PC-3 (cell line): Measurements from ENCODE around the gene IL34. TPM values are rescaled to one million over a fixed set of nuclear protein-coding genes. Genes with fewer than 3 reads are reported as not detected.

Source experiments
- ATAC-seq: fragments of 200-7000 bp; cut with Tn5 transposase; 2 replicates; pipeline ENCODE4 v1.9.1; 2020; ENCODE audit warnings: mild to moderate bottlenecking, moderate library complexity
- BruUV-seq: library from RNA; stranded (reverse); fragments of 400-500 nt; replicated peaks from 2 replicates; lab custom pipeline; 2021; lab: Mats Ljungman, UMichigan
- CTCF ChIA-PET: fragments of 300-600 bp; sonication (Branson Sonifier 250); formaldehyde crosslinking; loops from one replicate; lab custom pipeline; 2022; ENCODE audit warnings: antibody characterized with exemption; lab: Charles Lee
- POLR2A ChIA-PET: fragments of 300-600 bp; sonication (Branson Sonifier 250); formaldehyde crosslinking; loops from one replicate; lab custom pipeline; 2022; ENCODE audit warnings: antibody characterized with exemption; ENCODE audit not compliant: unreplicated experiment; lab: Charles Lee
- DNase-seq: peaks from one replicate; pipeline ENCODE4 v3.0.0-alpha.2; 2015
- H2AFZ ChIP-seq: fragments of 300-600 bp; sonication (generic); 2 replicates; pipeline ENCODE4 v1.6.0; 2016; ENCODE audit warnings: antibody characterized with exemption, low read length
- H3F3A ChIP-seq: fragments of 300-600 bp; sonication (generic); one replicate; pipeline ENCODE4 v1.6.0; 2017; ENCODE audit warnings: antibody characterized with exemption, low read length, control low read depth, mild to moderate bottlenecking; ENCODE audit not compliant: unreplicated experiment
- H3K27ac ChIP-seq: fragments of 300-600 bp; sonication (generic); 2 replicates; pipeline ENCODE4 v1.5.1; 2016; ENCODE audit warnings: mild to moderate bottlenecking, low read length
- H3K27me3 ChIP-seq: fragments of 300-600 bp; sonication (generic); 2 replicates; pipeline ENCODE4 v1.6.1; 2016; ENCODE audit warnings: low read length, mixed read lengths
- H3K36me3 ChIP-seq: fragments of 300-600 bp; sonication (generic); 2 replicates; pipeline ENCODE4 v1.6.1; 2016; ENCODE audit warnings: low read depth, mixed run types, low read length, mixed read lengths
- H3K4me1 ChIP-seq: fragments of 300-600 bp; sonication (generic); 2 replicates; pipeline ENCODE4 v1.5.1; 2016; ENCODE audit warnings: low read length; ENCODE audit not compliant: insufficient read depth
- H3K4me2 ChIP-seq: fragments of 300-600 bp; sonication (generic); 2 replicates; pipeline ENCODE4 v1.6.0; 2016; ENCODE audit warnings: low read length
- H3K4me3 ChIP-seq: fragments of 300-600 bp; sonication (generic); 2 replicates; pipeline ENCODE4 v1.5.1; 2016; ENCODE audit warnings: mild to moderate bottlenecking, low read length, mixed read lengths
- H3K79me2 ChIP-seq: fragments of 300-600 bp; sonication (generic); 2 replicates; pipeline ENCODE4 v1.6.1; 2017; ENCODE audit warnings: low read length, mixed read lengths
- H3K9ac ChIP-seq: fragments of 300-600 bp; sonication (generic); 2 replicates; pipeline ENCODE4 v1.6.0; 2016; ENCODE audit warnings: mild to moderate bottlenecking, low read length
- H3K9me2 ChIP-seq: fragments of 300-600 bp; sonication (generic); replicated peaks from 2 replicates; pipeline ENCODE4 v1.6.1; 2016; ENCODE audit warnings: mixed run types, low read length, mixed read lengths
- H3K9me3 ChIP-seq: fragments of 300-600 bp; sonication (generic); 2 replicates; pipeline ENCODE4 v1.6.1; 2016; ENCODE audit warnings: low read length, mixed read lengths
- H4K20me1 ChIP-seq: fragments of 300-600 bp; sonication (generic); 2 replicates; pipeline ENCODE4 v1.6.1; 2016; ENCODE audit warnings: low read length, mixed read lengths
- EZH2 ChIP-seq: fragments of 300-600 bp; sonication (generic); IDR thresholded peaks from one replicate; pipeline ENCODE4 v1.6.1; 2017; ENCODE audit warnings: antibody characterized with exemption, mild to moderate bottlenecking, low read length; ENCODE audit not compliant: unreplicated experiment
- EZH2phosphoT487 ChIP-seq: fragments of 300-600 bp; sonication (generic); IDR thresholded peaks from 2 replicates; pipeline ENCODE4 v1.6.1; 2018; ENCODE audit warnings: mild to moderate bottlenecking, antibody characterized with exemption, low read length, borderline replicate concordance
- intact Hi-C: fragments of 100-400 bp; cut with micrococcal nuclease; formaldehyde crosslinking; loops from 2 replicates; pipeline ENCODE4 v1.9.0; 2023
- total RNA-seq: library from RNA; depleted of rRNA; stranded (reverse); fragments of >200 nt; gene quantifications from 2 replicates; pipeline ENCODE4 v1.2.3, GENCODE V29; 2014
- TF ChIP-seq, protein P1 (sequence below): fragments of 300-600 bp; sonication (generic); conservative IDR thresholded peaks from 2 replicates; pipeline ENCODE4 v1.5.1; 2017; ENCODE audit warnings: antibody characterized with exemption, low read depth, mild to moderate bottlenecking, low read length

The IL34 gene
- total RNA-seq, 1 experiment from 2014 or later: not detected

DNA sequence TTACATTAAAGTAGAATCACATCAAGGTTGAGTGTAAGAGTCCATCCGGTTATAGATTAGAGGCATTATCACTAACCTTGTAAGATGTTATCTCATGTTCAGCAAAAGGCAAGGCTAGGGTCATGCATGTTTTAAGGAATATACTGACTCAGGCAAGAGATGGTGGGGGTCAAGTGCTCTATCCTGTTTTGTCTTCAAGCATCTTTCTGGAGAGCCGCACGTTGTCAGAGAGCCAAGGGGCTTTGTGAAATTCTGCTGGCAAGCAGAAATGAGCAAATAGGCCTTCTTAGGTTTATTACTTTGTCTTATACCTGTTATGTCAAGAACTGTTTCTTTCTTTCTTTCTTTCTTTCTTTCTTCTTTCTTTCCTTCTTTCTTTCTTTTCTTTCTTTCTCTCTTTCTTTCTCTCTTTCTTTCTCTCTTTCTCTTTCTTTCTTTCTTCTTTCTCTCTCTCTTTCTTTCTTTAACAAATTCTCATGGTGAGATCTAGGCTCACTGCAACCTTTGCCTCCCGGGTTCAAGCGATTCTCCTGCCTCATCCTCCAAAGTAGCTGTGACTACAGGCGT, 47.3 kb upstream of the IL34 start:
- H3F3A ChIP-seq: no peaks in the 10 kb centered on the region
- H4K20me1 ChIP-seq: no peaks in the 10 kb centered on the region
- H3K9me2 ChIP-seq: no peaks in the 10 kb centered on the region
- no peaks in the 10 kb centered on the region for H3K4me1 ChIP-seq
- H3K9me3 ChIP-seq: no peaks in the 10 kb centered on the region
- ATAC-seq (no peak), DNase-seq (no peak)
- H3K36me3 ChIP-seq: no peaks in the 10 kb centered on the region
- BruUV-seq: no TSS peak
- no peak overlapping the region for H3K4me2 ChIP-seq
- no peak overlapping the region for H3K27ac ChIP-seq
- intact Hi-C loops: no loop called here
- no peak overlapping the region for H3K9ac ChIP-seq
- H3K79me2 ChIP-seq: no peaks in the 10 kb centered on the region
- no peak overlapping the region for H2AFZ ChIP-seq
- ChIA-PET POLR2A (no interaction called here), CTCF (no interaction called here)
- no peaks in the 10 kb centered on the region for H3K27me3 ChIP-seq
- TF ChIP-seq EZH2phosphoT487 (no peak), EZH2 (no peak)
- TF ChIP-seq, protein P1, sequence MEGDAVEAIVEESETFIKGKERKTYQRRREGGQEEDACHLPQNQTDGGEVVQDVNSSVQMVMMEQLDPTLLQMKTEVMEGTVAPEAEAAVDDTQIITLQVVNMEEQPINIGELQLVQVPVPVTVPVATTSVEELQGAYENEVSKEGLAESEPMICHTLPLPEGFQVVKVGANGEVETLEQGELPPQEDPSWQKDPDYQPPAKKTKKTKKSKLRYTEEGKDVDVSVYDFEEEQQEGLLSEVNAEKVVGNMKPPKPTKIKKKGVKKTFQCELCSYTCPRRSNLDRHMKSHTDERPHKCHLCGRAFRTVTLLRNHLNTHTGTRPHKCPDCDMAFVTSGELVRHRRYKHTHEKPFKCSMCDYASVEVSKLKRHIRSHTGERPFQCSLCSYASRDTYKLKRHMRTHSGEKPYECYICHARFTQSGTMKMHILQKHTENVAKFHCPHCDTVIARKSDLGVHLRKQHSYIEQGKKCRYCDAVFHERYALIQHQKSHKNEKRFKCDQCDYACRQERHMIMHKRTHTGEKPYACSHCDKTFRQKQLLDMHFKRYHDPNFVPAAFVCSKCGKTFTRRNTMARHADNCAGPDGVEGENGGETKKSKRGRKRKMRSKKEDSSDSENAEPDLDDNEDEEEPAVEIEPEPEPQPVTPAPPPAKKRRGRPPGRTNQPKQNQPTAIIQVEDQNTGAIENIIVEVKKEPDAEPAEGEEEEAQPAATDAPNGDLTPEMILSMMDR: no peak
- H3K4me3 ChIP-seq: no peak overlapping the region

DNA sequence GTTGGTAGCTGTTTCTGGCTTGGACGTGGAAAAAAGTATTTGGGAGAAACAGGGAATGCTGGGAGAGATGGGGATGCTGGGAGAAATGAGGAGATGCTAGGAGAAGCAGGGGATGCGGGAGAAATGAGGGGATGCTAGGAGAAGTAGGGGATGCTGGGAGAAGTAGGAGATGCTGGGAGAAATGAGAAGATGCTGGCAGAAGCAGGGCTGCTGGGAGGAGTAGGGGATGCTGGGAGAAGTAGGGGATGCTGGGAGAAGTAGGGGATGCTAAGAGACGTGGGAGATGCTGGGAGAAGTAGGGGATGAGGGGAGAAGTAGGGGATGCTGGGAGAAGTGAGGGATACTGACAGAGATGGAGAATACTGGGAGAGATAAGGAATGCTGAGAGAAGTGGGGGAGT, 45.6 kb upstream of the IL34 start:
- CTCF ChIA-PET: no interaction called here
- H3F3A ChIP-seq: no peaks in the 10 kb centered on the region
- POLR2A ChIA-PET: no interaction called here
- DNase-seq (no peak), ATAC-seq (no peak)
- H3K27ac ChIP-seq: no peak overlapping the region
- H3K36me3 ChIP-seq: no peaks in the 10 kb centered on the region
- H3K4me2 ChIP-seq: no peak overlapping the region
- H3K4me1 ChIP-seq: no peaks in the 10 kb centered on the region
- H3K9ac ChIP-seq: no peak overlapping the region
- H3K79me2 ChIP-seq: no peaks in the 10 kb centered on the region
- H3K27me3 ChIP-seq: no peaks in the 10 kb centered on the region
- no peaks in the 10 kb centered on the region for H3K9me3 ChIP-seq
- no peaks in the 10 kb centered on the region for H4K20me1 ChIP-seq
- TF ChIP-seq, protein P1: no peak
- no peak for TF ChIP-seq EZH2phosphoT487
- no peak for TF ChIP-seq EZH2
- H3K4me3 ChIP-seq: no peak overlapping the region
- no TSS peak for BruUV-seq
- intact Hi-C loops: no loop called here
- no peaks in the 10 kb centered on the region for H3K9me2 ChIP-seq
- H2AFZ ChIP-seq: no peak overlapping the region
